NCI-H345 treated with DMSO at 0.1 percent for 48 hours (cell line): ENCODE data around the gene NDUFA8.
A peak's percentile ranks its signal among the peaks of the same experiment; 100 is the strongest.

Source experiments
- DNase-seq: peaks from one replicate; lab custom pipeline; 2025; ENCODE audit not compliant: unreplicated experiment; lab: John Stamatoyannopoulos, UW

Gene NDUFA8

GRCh38 chr9:122138560-122139268 is 20.9 kb downstream of the NDUFA8 start:
- no peak for DNase-seq

DNA sequence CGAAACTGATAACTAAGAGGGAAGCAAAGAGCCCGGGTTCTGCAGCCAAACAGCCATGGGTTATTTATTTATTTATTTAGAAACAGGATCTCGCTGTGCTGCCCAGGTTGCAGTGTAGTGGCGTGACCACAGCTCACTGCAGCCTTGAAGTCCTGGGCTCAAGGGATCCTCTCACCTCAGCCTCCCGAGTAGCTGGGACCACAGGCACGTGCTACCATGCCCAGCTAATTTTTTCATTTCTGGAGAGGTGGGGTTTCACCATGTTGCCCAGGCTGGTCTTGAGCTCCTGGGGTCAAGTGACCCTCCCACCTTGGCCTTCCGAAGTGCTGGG is 24.1 kb downstream of the NDUFA8 start:
- no peak for DNase-seq

GRCh38 chr9:122134822-122135528 is 24.6 kb downstream of the NDUFA8 start:
- no peak for DNase-seq

- DNase-seq = no peak
Measured at GRCh38 chr9:122133984-122134535, 25.5 kb downstream of the NDUFA8 start.

GRCh38 chr9:122133263-122133983 is 26.2 kb downstream of the NDUFA8 start:
- no peak for DNase-seq

DNA sequence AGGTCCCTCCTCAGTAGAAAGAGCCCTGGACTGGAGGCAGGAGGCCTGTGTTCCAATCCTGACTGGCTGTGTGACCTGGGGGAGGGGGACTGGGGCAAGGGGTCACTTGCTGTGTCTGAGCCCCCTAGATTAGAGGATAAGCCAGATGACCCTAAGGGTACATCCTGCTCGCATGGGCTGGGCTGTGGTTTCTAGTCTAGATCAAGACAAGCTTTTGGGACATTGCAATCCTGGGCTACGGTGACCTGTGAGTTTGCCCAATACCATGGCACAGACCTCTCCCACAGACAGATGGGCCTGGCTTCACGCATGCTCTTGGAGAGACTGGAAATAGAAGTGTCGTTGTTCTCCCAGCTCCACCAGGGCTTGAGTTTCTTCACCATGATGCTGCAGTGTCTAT is 27.0 kb downstream of the NDUFA8 start:
- no peak for DNase-seq

- peak; percentile 14 for DNase-seq
Measured at GRCh38 chr9:122131401-122132001, 28.1 kb downstream of the NDUFA8 start.

DNA sequence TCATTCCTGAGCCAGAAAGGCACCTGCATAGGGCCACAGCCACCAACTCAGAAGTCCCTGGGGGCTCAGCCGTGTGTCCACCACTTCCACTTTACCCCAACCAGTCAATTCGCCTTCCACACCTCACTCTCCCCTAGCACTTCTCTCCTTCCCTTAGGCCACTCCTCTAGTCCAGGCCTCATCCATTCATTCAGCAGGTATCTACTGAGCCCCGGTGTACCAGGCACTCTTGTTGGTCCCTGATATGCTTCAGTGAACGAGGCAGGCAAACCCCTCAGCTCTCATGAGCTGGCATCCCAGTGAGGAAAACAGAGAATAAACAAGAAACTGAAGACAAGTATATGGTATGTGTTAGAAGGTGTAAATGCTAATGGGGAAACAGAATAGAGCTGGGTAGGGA is 28.7 kb downstream of the NDUFA8 start:
- no peak for DNase-seq

GRCh38 chr9:122129969-122130368 is 29.6 kb downstream of the NDUFA8 start:
- DNase-seq = no peak

- DNase-seq = no peak
Measured at GRCh38 chr9:122128969-122129343, 30.6 kb downstream of the NDUFA8 start.

DNA sequence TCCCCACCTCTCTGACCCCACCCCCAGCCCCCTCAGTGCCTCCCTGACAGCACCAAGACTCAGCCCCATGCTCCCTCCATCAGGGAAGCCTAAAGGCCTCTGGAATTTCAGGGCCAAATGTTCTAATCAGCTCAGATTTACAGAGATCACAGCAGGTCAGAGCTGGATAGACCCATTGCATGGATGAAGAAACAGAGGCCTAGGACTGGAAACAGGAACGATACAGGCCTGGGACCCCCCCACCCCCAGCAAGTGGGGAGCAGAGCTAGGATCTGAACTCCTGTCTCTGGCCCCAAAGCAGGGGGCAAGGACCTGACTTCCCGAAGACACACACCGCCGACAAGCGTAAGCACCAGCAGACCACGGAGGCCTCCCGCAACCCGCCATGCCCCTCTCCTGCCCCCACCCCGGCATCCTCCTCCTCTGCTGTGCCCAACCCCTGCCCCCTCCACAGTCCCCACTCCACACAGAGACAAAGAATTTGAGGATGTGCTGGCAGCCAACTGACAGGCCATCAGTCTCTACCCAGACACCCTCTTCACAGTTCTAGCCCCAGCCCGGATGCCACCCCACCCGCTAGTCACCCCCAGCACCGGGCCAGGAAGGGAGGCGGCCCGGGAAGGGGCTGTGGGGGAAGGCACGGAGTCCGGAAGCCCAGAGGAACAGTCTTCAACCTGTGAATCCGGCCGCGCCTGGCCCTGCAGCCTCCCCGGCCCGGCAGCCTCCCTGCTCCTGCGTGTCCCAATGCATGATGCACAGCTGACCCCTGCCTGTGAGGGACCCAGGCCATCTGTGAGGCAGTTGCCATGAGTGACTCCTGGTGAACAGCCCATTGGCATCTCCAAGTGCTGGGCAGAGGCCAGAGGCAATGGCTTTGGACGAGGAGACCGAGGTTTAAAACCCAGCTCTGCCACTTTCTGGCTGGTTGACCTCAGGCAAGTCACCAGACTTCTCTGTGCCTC is 31.3 kb downstream of the NDUFA8 start:
- DNase-seq = no peak

- no peak for DNase-seq
Measured at GRCh38 chr9:122127396-122127798, 32.2 kb downstream of the NDUFA8 start.

GRCh38 chr9:122126331-122127261 is 33.0 kb downstream of the NDUFA8 start:
- DNase-seq = no peak

DNA sequence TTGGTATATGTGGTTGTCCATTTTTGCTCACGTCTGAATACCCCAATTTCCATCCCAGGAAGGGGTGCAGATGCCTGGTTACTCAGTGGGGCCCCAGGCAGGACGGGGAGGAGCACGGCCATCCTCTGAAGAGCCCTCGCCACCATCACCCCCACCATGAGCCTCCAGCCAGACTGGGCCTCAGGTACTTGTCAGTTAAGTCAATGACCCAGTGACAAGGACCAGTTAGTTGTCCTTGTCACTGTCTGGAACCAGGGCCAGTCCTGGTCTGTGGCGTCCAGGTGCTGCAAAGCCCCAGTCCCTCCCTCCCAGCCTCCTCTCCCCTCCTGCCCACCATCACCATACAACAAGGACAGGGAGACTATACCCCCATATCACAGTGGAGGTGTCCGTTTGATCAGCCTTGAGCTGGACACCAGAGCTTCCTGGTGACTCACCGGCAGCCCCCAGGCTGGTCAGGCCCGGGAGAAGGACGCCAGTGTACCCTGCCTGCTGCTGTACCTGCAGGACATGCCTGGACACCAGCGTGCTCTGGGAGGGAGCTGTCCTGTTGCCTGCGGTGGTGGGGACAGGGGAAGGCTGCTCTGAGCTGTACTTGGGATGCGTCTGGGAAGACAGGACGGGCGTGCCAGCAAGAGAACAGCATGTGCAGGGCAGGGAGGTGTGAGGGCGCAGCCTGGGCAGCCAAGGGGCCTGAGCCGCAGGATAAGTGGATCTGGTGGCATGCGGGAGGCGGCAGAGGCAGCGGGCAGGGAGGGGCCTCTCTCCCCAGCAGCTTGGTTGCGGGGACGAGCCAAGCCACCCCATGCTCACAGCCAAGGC is 33.9 kb downstream of the NDUFA8 start:
- no peak for DNase-seq

DNA sequence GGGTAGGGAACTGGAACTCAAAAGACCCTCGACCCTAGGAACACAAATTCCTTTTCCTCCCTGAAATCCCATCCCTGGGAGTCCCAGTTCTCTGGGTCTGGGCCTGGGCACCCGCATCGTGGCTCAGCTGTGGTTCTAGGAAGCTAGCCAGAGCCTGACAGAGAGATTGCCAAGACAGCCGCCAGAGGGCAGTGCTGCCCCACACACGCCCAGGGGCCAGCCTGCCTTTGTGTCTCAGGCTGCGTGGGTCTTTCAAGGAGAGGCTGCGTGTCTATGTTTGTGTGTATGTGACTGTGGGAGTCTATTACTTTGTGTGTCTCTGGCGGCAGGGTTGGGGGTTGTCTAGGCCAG is 34.4 kb downstream of the NDUFA8 start:
- peak; percentile 64 for DNase-seq

DNA sequence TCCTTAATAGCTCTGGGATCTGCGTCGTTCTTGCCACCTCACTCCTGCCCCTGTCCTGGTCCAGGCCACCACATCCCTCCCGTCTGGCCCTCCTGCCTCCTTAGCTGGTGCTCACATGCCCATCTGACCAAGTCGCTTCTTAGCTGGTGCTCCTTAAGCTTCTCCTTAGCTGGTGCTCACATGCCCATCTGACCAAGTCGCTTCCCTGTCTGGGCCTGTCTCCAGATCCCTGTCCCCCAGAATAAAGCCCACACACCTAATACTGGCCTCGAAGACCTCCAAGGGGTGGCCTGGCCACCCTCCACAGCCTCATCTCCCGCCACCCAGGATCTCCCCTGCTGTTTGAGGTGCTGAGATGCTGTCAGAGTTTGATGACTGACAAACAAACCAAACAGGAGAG is 35.1 kb downstream of the NDUFA8 start:
- DNase-seq = no peak

DNA sequence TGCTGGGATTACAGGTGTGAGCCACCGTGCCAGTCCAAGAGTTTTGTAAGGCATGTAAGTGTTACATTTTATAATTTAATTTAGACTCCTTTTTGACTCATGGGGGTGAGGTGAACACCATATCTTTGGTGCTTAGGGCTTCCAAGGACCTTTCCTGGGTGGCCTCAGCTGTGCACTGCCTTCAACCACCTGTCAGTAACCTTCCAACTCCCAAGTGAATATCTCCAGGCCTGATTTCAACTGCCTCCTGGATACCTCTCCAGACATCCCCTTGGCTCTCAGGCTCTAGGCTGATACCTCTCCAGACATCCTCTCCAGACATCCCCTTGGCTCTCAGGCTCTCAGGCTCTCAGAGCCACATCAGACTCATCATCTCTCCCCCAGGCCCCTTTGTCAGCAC is 35.5 kb downstream of the NDUFA8 start:
- DNase-seq = no peak

- peak; percentile 15 for DNase-seq
Measured at GRCh38 chr9:122122903-122123632, 36.5 kb downstream of the NDUFA8 start.
